Measurements from ENCODE around the gene HOXD8.

GRCh38 chr2:176083796-176084261 is 45.7 kb upstream of the HOXD8 start, which contains the start of gene EVX2:
- no peak for TF ChIP-seq CTCF (IDR thresholded peaks at IDR 0.05; ENCODE audit: insufficient read depth, low read length, poor library complexity, severe bottlenecking)
- TF ChIP-seq EZH2phosphoT487 (conservative IDR thresholded peaks at IDR 0.05; ENCODE audit: low read length), result no peak
